Osteocyte (in vitro differentiated cells): Measurements from ENCODE around the gene NME4. TPM values are rescaled to one million over a fixed set of nuclear protein-coding genes. Genes with fewer than 3 reads are reported as not detected.
A peak's percentile ranks its signal among the peaks of the same experiment; 100 is the strongest.

Experiments used
- DNase-seq: peaks from one replicate; pipeline ENCODE4 v3.0.0; 2021; ENCODE audit warnings: mixed read lengths; ENCODE audit not compliant: unreplicated experiment; ENCODE audit errors: extremely low spot score
- H3K27ac Mint-ChIP-seq: one replicate; pipeline ENCODE4 v1.8.0; 2021; ENCODE audit warnings: mild to moderate bottlenecking, mixed read lengths; ENCODE audit not compliant: unreplicated experiment
- H3K27me3 Mint-ChIP-seq: one replicate; pipeline ENCODE4 v1.8.0; 2021; ENCODE audit warnings: mixed read lengths; ENCODE audit not compliant: unreplicated experiment
- H3K36me3 Mint-ChIP-seq: one replicate; pipeline ENCODE4 v1.8.0; 2021; ENCODE audit warnings: mixed read lengths; ENCODE audit not compliant: unreplicated experiment
- H3K4me1 Mint-ChIP-seq: one replicate; pipeline ENCODE4 v1.8.0; 2021; ENCODE audit warnings: mixed read lengths; ENCODE audit not compliant: unreplicated experiment
- H3K4me3 Mint-ChIP-seq: one replicate; pipeline ENCODE4 v1.8.0; 2021; ENCODE audit warnings: mild to moderate bottlenecking, moderate library complexity, mixed read lengths; ENCODE audit not compliant: unreplicated experiment
- H3K9me3 Mint-ChIP-seq: one replicate; pipeline ENCODE4 v1.8.0; 2021; ENCODE audit warnings: mixed read lengths; ENCODE audit not compliant: unreplicated experiment
- CTCF ChIP-seq: fragments of 200-600 bp; sonication (generic); IDR thresholded peaks from 2 replicates; pipeline ENCODE4 v1.5.0; 2021; ENCODE audit warnings: antibody characterized with exemption, mild to moderate bottlenecking, moderate library complexity
- total RNA-seq: library from RNA; stranded (reverse); gene quantifications from 2 replicates; pipeline ENCODE4 v1.2.1, GENCODE V29; 2021

Gene NME4
- total RNA-seq, 1 donor from 2014 or later: 148 TPM

- H3K9me3 Mint-ChIP-seq: no peaks in the 10 kb centered on the region
- peaks cover 39% of the 10 kb centered on the region for H3K4me1 Mint-ChIP-seq
Measured at GRCh38 chr16:424033-424622, 27.1 kb downstream of the NME4 start.

GRCh38 chr16:424623-425081 is 27.7 kb downstream of the NME4 start:
- peaks cover 39% of the 10 kb centered on the region for H3K4me1 Mint-ChIP-seq
- peak overlapping the region; percentile 70 for H3K4me3 Mint-ChIP-seq
- TF ChIP-seq CTCF: no peak
- H3K27me3 Mint-ChIP-seq: no peaks in the 10 kb centered on the region
- H3K9me3 Mint-ChIP-seq: no peaks in the 10 kb centered on the region
- peak overlapping the region; percentile 93 for H3K27ac Mint-ChIP-seq
- DNase-seq: no peak
- H3K36me3 Mint-ChIP-seq: peaks cover 7% of the 10 kb centered on the region

More at GRCh38 chr16:424033-424622, 27.1 kb downstream of the NME4 start:
- Mint-ChIP-seq H3K4me3 (peak overlapping the region; percentile 70), H3K27ac (peak overlapping the region; percentile 93), H3K36me3 (peaks cover 6% of the 10 kb centered on the region), H3K27me3 (no peaks in the 10 kb centered on the region)
- no peak for TF ChIP-seq CTCF
- DNase-seq: no peak

- Mint-ChIP-seq H3K27me3 (no peaks in the 10 kb centered on the region), H3K4me3 (peak within 1 kb of the TSS; percentile 80), H3K9me3 (no peaks in the 10 kb centered on the region), H3K27ac (peak within 1 kb of the TSS; percentile 93), H3K36me3 (peaks cover 7% of the 10 kb centered on the region), H3K4me1 (peaks cover 44% of the 10 kb centered on the region)
- TF ChIP-seq CTCF: no peak
- DNase-seq: peak; percentile 92
Measured at GRCh38 chr16:425082-425718, 28.2 kb downstream of the NME4 start, which contains the start of gene RAB11FIP3. TSS of gene RAB11FIP3 (plus strand) at chr16:425649. CDS start at chr16:426007, 358 bp downstream.

GRCh38 chr16:425740-426114 is 28.7 kb downstream of the NME4 start:
- Mint-ChIP-seq H3K27me3 (no peaks in the 10 kb centered on the region), H3K4me3 (peak overlapping the region; percentile 80), H3K9me3 (no peaks in the 10 kb centered on the region), H3K4me1 (peaks cover 44% of the 10 kb centered on the region), H3K36me3 (peaks cover 7% of the 10 kb centered on the region), H3K27ac (peak overlapping the region; percentile 93)
- DNase-seq: no peak
- no peak for TF ChIP-seq CTCF

GRCh38 chr16:426115-426905 is 29.3 kb downstream of the NME4 start:
- Mint-ChIP-seq H3K4me3 (peak overlapping the region; percentile 75), H3K9me3 (no peaks in the 10 kb centered on the region), H3K27ac (peak overlapping the region; percentile 23), H3K36me3 (peaks cover 7% of the 10 kb centered on the region), H3K4me1 (peaks cover 44% of the 10 kb centered on the region), H3K27me3 (no peaks in the 10 kb centered on the region)
- no peak for TF ChIP-seq CTCF
- no peak for DNase-seq
